IPS-18a (cell line): Measurements from ENCODE around the gene KSR2.

Experiments
- H3K27ac ChIP-seq: one replicate; pipeline ENCODE4 v1.5.1; 2013; ENCODE audit warnings: low read length
- H3K27me3 ChIP-seq: one replicate; pipeline ENCODE4 v1.6.1; 2013; ENCODE audit warnings: mild to moderate bottlenecking, low read length; ENCODE audit not compliant: control insufficient read depth, insufficient read depth
- H3K36me3 ChIP-seq: one replicate; pipeline ENCODE4 v1.6.1; 2013; ENCODE audit warnings: low read depth, low read length; ENCODE audit not compliant: control insufficient read depth
- H3K4me1 ChIP-seq: one replicate; pipeline ENCODE4 v1.6.1; 2013; ENCODE audit warnings: low read depth, low read length; ENCODE audit not compliant: control insufficient read depth
- H3K4me3 ChIP-seq: one replicate; pipeline ENCODE4 v1.5.1; 2013; ENCODE audit warnings: low read length
- H3K9ac ChIP-seq: one replicate; pipeline ENCODE4 v1.6.1; 2013; ENCODE audit warnings: mild to moderate bottlenecking, low read length, moderate library complexity
- H3K9me3 ChIP-seq: one replicate; pipeline ENCODE4 v1.6.1; 2013; ENCODE audit warnings: low read depth, low read length; ENCODE audit not compliant: control insufficient read depth

The KSR2 gene

DNA sequence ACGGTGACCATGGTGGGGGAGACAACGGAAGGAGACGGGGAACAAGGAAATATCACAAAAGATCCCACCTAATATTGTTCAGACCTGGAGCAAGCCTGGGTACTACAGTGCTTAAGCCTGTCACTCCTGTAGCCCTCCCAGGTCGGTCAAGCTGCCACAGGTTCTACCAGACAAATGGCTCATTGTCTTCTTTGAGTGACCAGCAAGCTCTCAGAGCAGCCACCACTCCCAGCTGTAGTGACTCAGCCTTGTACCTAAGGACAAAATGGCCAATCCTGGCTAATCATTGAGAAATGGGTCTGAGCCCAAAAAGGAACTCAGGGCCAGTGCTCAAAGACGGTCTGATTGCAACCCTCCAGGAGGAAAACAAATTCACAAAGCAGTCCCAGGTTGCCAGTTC lies 368.9 kb downstream of the KSR2 start:
- H3K9me3 ChIP-seq = no peaks in the 10 kb centered on the region
- H3K27me3 ChIP-seq = no peaks in the 10 kb centered on the region
- no peak overlapping the region for H3K9ac ChIP-seq
- no peaks in the 10 kb centered on the region for H3K36me3 ChIP-seq
- peaks cover 4% of the 10 kb centered on the region for H3K4me1 ChIP-seq
- H3K4me3 ChIP-seq = no peak overlapping the region
- H3K27ac ChIP-seq = no peak overlapping the region

DNA sequence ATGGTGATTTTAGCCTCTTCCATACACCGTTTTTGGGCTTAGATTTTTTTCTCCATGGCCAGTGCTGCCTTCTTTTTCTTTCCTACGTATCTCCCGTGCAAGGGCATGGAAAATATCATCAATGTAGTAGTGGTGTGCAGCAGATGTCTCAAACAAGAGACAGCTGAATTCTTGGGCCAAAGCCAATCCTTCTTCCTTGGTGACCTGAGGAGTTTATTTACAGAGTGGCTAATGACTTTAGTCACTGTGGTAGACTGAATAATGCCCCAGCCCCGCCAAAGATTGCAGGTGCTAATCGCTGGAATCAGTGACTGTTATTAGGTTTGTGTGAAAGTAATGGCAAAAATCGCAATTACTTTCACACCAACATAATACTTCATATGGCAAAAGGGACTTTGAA lies 371.8 kb downstream of the KSR2 start:
- no peak overlapping the region for H3K9ac ChIP-seq
- no peak overlapping the region for H3K27ac ChIP-seq
- no peaks in the 10 kb centered on the region for H3K27me3 ChIP-seq
- H3K4me3 ChIP-seq = no peak overlapping the region
- peaks cover 4% of the 10 kb centered on the region for H3K4me1 ChIP-seq
- no peaks in the 10 kb centered on the region for H3K36me3 ChIP-seq
- no peaks in the 10 kb centered on the region for H3K9me3 ChIP-seq

DNA sequence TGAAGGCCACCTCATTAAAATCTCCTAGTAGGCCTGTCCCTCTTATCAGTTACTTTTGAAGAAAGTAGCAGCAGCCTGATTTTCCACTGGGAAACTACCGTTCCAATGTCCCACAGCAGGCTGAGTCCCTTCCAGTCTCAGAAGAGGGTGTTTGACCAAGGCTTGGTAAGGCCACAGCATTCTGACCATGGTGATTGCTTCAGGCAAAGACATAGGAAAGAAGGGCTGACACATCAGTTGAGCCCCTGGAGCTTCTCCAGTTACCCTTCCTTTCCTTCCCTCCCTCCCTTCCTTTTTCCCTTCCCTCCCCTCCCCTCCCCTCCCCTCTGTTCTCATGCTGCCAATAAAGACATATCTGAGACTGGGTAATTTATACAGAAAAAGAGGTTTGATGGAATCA lies 373.0 kb downstream of the KSR2 start:
- Histone ChIP-seq H3K27me3 (no peaks in the 10 kb centered on the region), H3K4me3 (no peak overlapping the region), H3K9me3 (no peaks in the 10 kb centered on the region), H3K27ac (no peak overlapping the region), H3K4me1 (peaks cover 4% of the 10 kb centered on the region), H3K9ac (no peak overlapping the region), H3K36me3 (no peaks in the 10 kb centered on the region)

DNA sequence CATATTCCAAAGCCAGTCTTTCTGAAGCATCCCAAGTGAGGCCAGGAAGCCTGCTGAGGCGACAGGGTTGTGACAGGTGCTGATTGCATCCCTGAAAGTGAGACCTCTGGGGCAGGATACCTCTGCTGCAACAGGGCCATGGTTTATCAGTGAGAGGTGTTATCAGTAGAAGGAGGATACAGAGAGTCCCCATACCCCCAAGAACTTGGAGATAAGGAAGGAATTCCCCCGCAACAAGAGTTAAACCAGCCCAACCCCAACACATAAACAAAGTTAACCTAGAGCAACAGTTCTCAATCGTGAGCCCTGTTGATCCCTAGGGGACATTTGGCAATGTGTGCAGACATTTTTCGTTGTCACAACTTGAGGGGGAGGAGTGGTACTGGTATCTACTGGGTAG lies 374.3 kb downstream of the KSR2 start:
- H3K4me3 ChIP-seq = no peak overlapping the region
- H3K9me3 ChIP-seq = no peaks in the 10 kb centered on the region
- peaks cover 4% of the 10 kb centered on the region for H3K4me1 ChIP-seq
- H3K9ac ChIP-seq = no peak overlapping the region
- H3K27ac ChIP-seq = no peak overlapping the region
- no peaks in the 10 kb centered on the region for H3K36me3 ChIP-seq
- no peaks in the 10 kb centered on the region for H3K27me3 ChIP-seq

DNA sequence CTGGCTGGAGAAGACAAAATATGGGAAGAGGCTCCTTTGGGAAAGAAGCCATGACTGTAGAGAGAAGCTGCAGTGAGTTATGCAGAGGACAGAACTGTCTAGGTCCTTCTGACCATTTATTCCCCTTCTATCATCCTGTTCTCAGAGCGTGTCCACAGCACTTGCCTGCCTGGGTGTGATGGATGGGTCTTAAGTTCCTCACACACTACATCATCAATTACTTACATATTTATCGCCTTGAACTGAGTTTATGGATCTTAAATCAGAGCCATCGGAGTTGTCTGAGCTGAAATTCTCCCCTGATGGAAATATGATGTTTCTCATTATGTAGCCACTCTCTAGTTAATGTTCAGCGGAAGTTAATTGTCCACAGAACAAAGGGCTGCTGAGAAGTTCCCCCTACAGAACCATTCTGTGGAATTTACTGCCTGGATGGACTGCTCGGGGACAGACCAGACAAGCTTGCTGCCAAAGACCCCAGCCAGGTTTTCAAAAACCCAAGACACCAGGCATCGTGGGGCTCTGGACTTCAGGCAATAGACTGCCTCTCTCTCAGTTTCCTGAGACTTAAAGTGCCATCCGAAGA lies 374.9 kb downstream of the KSR2 start:
- Histone ChIP-seq H3K27ac (no peak overlapping the region), H3K4me3 (no peak overlapping the region), H3K27me3 (no peaks in the 10 kb centered on the region), H3K36me3 (no peaks in the 10 kb centered on the region), H3K9me3 (no peaks in the 10 kb centered on the region), H3K4me1 (peaks cover under 1% of the 10 kb centered on the region), H3K9ac (no peak overlapping the region)

DNA sequence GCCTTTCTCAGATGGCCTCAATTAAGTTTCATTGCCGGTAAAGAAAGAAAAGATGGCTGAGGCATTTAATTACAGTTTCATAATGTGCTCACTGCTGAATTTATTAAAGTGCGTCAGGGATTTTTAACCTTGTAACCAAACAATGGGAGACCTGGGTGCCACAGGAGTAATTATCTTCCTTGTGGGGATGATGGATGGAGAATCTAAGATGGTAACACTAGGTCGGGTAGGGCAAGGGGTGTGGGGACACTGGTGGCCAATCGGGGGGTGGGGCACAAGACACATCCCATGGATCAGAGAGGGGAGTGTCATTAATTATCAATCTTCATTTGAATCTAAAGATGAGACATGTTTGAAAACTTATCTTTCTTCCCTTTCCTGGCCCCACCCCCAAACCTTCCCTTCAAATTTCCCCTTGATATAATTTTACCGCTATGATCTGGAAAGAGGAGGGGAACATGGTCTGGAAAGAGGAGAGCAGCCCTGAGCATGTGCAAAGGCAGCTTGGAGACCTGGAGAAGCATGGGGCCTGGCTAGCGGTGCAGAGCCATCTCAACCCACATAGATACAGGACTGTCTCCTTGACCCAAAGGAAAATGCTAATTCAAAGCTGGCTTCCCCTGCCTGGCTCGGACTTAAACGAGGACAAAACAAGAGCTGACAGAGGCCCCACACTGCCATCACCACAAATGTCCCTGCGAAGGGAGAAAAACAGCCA lies 376.0 kb downstream of the KSR2 start:
- Histone ChIP-seq H3K27me3 (no peaks in the 10 kb centered on the region), H3K36me3 (no peaks in the 10 kb centered on the region), H3K27ac (no peak overlapping the region), H3K9me3 (no peaks in the 10 kb centered on the region), H3K4me1 (no peaks in the 10 kb centered on the region), H3K9ac (no peak overlapping the region), H3K4me3 (no peak overlapping the region)

DNA sequence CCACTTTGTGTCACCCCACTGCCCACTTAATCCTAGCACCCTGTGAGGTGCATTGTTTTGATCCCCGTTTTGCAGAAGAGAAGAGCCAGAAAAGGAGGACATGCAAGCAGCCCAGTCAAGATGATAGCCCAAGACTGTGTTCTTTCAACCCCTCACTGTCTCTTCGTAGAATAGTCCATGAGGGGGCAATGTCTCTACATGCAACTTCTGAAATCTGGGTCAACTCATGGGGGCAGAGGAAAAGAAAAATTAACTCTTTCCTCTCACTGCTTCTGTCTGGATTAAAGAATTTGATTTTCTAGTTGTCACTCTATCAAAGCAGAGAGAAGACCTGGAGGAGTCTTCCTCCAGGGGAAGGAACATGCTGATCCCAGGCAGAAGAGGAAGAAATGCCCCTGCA lies 377.8 kb downstream of the KSR2 start:
- H3K4me1 ChIP-seq = no peaks in the 10 kb centered on the region
- H3K27me3 ChIP-seq = no peaks in the 10 kb centered on the region

DNA sequence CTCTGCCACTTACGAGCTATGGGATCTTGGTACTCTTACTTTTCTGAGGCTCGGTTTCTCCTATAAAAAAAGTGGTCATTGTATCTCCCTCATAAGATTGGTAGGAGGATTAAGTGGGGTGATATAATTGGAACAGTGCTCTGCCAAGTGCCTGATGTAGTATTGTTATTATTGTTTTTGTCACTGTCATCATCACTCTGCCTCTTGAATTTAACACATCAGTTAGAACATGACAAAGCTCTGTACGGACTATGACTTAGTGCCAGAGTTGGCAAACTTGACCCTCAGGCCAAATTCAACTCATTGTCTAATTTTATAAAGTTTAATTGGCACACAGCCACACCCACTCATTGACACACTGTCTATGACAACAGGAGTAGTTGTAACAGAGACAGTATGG lies 378.4 kb downstream of the KSR2 start:
- Histone ChIP-seq H3K4me3 (no peak overlapping the region), H3K9me3 (no peaks in the 10 kb centered on the region), H3K27ac (no peak overlapping the region), H3K27me3 (no peaks in the 10 kb centered on the region), H3K9ac (no peak overlapping the region), H3K36me3 (no peaks in the 10 kb centered on the region), H3K4me1 (no peaks in the 10 kb centered on the region)

More for the DNA sequence above, 377.8 kb downstream of the KSR2 start:
- Histone ChIP-seq H3K27ac (no peak overlapping the region), H3K9me3 (no peaks in the 10 kb centered on the region), H3K36me3 (no peaks in the 10 kb centered on the region), H3K4me3 (no peak overlapping the region), H3K9ac (no peak overlapping the region)

DNA sequence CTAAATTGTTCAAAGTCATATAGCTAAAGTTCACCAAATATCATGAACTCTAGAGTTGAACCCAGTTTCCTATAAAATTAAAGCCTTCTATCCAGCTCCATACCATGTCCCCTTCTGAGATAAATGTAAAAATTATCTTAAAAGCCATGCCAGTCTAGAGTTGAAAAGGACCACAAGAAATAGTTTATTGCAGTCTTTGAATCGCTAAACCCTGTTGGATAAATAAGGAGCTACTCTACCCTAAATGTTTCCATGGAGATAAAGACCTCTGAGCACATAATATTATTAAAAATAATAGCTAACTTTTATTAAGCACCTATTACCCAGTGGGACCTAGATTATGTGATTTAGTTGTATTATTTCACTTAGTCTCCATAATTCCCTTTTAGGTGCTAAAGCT lies 379.8 kb downstream of the KSR2 start:
- H3K9me3 ChIP-seq = no peaks in the 10 kb centered on the region
- H3K27me3 ChIP-seq = no peaks in the 10 kb centered on the region
- H3K27ac ChIP-seq = no peak overlapping the region
- no peak overlapping the region for H3K9ac ChIP-seq
- H3K36me3 ChIP-seq = no peaks in the 10 kb centered on the region
- peaks cover 1% of the 10 kb centered on the region for H3K4me1 ChIP-seq
- H3K4me3 ChIP-seq = no peak overlapping the region

DNA sequence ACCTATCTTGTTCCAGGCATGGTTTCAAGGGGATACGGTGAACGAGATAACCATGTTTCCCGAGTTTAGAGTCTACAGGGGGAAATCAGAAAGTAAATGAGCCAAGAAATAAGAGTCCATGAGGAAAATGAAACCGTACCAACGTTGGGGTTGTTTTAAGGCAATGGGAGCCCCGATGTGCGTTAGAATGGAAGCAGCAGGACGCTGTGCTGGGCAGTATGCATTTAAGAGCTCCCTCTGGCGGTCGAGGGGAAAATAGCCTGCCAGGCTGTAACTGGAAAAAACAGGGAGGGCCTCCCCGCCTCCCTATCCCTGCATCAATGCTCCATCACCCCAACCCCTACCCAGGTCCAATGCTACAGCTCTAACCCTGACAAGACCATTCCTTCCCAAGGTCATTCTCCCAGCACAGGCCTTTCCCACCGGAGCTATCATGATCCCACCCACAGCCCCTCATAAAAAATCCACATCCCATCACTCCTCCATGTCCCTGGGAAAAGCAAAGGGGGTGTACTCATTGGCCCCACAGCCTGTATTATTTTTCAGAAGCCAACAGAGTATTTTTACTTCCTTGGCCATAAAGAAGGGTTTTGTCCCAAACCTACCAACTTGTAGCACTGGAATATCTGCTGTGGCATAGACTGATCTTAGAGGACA lies 381.0 kb downstream of the KSR2 start:
- Histone ChIP-seq H3K27me3 (no peaks in the 10 kb centered on the region), H3K9ac (no peak overlapping the region), H3K9me3 (no peaks in the 10 kb centered on the region), H3K36me3 (no peaks in the 10 kb centered on the region), H3K4me1 (peaks cover 9% of the 10 kb centered on the region), H3K27ac (no peak overlapping the region), H3K4me3 (no peak overlapping the region)

DNA sequence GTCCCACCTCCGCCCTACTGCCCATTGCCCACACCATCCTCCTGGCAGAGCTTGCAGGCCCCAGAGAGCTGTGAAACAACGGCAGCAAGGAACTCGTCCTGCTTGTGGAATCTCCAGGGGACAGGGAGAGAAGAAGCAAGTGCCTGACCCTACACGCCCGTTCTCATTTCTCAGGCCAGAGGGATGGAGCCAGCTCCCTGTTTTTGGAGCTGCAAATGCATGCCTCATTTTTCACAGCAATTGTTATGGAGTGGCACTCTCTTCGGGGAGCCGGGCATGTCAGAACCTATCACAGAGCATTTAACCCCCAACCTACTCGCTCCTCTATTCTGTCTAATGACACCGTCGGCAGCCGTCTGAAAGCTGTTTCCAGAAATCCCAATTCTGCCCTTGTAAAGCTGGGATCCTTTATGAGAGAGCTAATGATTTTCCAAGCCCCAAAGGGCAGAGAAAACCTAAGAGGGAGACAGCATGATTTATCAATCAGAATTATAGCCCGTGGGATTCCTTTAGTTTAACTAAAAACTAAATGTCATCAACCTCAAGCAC lies 385.0 kb downstream of the KSR2 start:
- Histone ChIP-seq H3K36me3 (no peaks in the 10 kb centered on the region), H3K9ac (no peak overlapping the region), H3K27me3 (no peaks in the 10 kb centered on the region), H3K9me3 (no peaks in the 10 kb centered on the region), H3K4me3 (peak overlapping the region; percentile 24), H3K27ac (no peak overlapping the region), H3K4me1 (peaks cover 14% of the 10 kb centered on the region)
